Stomach (tissue), 4 donors: ENCODE data around the gene PLEKHM1.

Experiments
- POLR2A ChIP-seq, 4 donors: fragments of 450-650 bp; IDR thresholded peaks; one replicate each; pipeline ENCODE4 v1.6.1; 2016; ENCODE audit warnings: antibody characterized with exemption in 4 of 4, control low read depth in 2 of 4, mild to moderate bottlenecking in 1 of 4, moderate library complexity in 1 of 4
- POLR2AphosphoS5 ChIP-seq, 3 donors: sonication (generic); formaldehyde crosslinking; IDR thresholded peaks; one replicate each; pipeline ENCODE4 v1.6.1; 2016; ENCODE audit warnings: antibody characterized with exemption in 3 of 3
- TF ChIP-seq, protein P1 (sequence below), 7 experiments: fragments of 450-650 bp in 4 of 7; fragments of 200-600 bp in 3 of 7; sonication (generic) in 3 of 7; IDR thresholded peaks; one replicate each; pipeline ENCODE4 v1.5.1; 2016 to 2019; ENCODE audit warnings: antibody characterized with exemption in 7 of 7, control low read depth in 2 of 7, mild to moderate bottlenecking in 1 of 7

- TF ChIP-seq, protein P1, sequence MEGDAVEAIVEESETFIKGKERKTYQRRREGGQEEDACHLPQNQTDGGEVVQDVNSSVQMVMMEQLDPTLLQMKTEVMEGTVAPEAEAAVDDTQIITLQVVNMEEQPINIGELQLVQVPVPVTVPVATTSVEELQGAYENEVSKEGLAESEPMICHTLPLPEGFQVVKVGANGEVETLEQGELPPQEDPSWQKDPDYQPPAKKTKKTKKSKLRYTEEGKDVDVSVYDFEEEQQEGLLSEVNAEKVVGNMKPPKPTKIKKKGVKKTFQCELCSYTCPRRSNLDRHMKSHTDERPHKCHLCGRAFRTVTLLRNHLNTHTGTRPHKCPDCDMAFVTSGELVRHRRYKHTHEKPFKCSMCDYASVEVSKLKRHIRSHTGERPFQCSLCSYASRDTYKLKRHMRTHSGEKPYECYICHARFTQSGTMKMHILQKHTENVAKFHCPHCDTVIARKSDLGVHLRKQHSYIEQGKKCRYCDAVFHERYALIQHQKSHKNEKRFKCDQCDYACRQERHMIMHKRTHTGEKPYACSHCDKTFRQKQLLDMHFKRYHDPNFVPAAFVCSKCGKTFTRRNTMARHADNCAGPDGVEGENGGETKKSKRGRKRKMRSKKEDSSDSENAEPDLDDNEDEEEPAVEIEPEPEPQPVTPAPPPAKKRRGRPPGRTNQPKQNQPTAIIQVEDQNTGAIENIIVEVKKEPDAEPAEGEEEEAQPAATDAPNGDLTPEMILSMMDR (IDR thresholded peaks at IDR 0.05): no peak
- no peak for TF ChIP-seq POLR2A (IDR thresholded peaks at IDR 0.05)
- TF ChIP-seq POLR2AphosphoS5 (IDR thresholded peaks at IDR 0.05): no peak
Measured at GRCh38 chr17:45441526-45442310, 48.8 kb downstream of the PLEKHM1 start.
